SU-DHL-6 (cell line): ENCODE measurements around the gene CFAP99.

Experiments used
- CTCF ChIP-seq: fragments of 200-600 bp; sonication (generic); IDR thresholded peaks from one replicate; pipeline ENCODE4 v1.5.1; 2017; ENCODE audit warnings: antibody characterized with exemption, mild to moderate bottlenecking, low read length, moderate library complexity; ENCODE audit not compliant: insufficient read depth, poor library complexity, severe bottlenecking
- EZH2phosphoT487 ChIP-seq: fragments of 200-600 bp; sonication (generic), shearing (Covaris generic); conservative IDR thresholded peaks from 2 replicates; pipeline ENCODE4 v1.6.1; 2018; ENCODE audit warnings: mild to moderate bottlenecking, antibody characterized with exemption, low read length, moderate library complexity, mixed read lengths

GRCh38 chr4:2401610-2401983 lies 17.2 kb upstream of the CFAP99 start:
- TF ChIP-seq CTCF (no peak), EZH2phosphoT487 (no peak)
